Fibroblast of lung (primary cell): ENCODE measurements around the gene KRTAP1-5. TPM values are rescaled to one million over a fixed set of nuclear protein-coding genes. Genes with fewer than 3 reads are reported as not detected.
"Not testable (repeated sequence)": the region's sequence is repeated elsewhere in the genome, so short reads cannot be mapped to it uniquely, and the experiment has no call there.

Source experiments
- DNase-seq, 2 donors: peaks; one replicate each; pipeline versions ENCODE4 v3.0.0 to v3.0.0-alpha.2; 2010; ENCODE audit warnings: low read depth in 2 of 2
- H2AFZ ChIP-seq: 2 replicates; pipeline ENCODE4 v1.5.1; 2012; ENCODE audit warnings: low read length, control low read depth, inconsistent platforms
- H3K27ac ChIP-seq: 2 replicates; pipeline ENCODE4 v1.5.1; 2011; ENCODE audit warnings: low read length, control low read depth; ENCODE audit not compliant: insufficient read depth
- H3K27me3 ChIP-seq: 2 replicates; pipeline ENCODE4 v1.5.1; 2011; ENCODE audit warnings: mild to moderate bottlenecking, low read length; ENCODE audit not compliant: control insufficient read depth, insufficient read depth
- H3K36me3 ChIP-seq: 2 replicates; pipeline ENCODE4 v1.5.1; 2011; ENCODE audit warnings: low read length; ENCODE audit not compliant: control insufficient read depth, insufficient read depth
- H3K4me1 ChIP-seq: 2 replicates; pipeline ENCODE4 v1.5.1; 2011; ENCODE audit warnings: low read length; ENCODE audit not compliant: control insufficient read depth, insufficient read depth; ENCODE audit errors: extremely low read depth
- H3K4me2 ChIP-seq: 2 replicates; pipeline ENCODE4 v1.5.1; 2011; ENCODE audit warnings: low read length, control low read depth; ENCODE audit not compliant: insufficient read depth; ENCODE audit errors: extremely low read depth
- H3K4me3 ChIP-seq, 4 experiments: fragments of 200-600 bp in 1 of 4; sonication (generic) in 1 of 4; replicated peaks in 1 of 4; 2 replicates each; pipeline ENCODE4 v1.5.1; 2011 to 2016; ENCODE audit warnings: low read length in 4 of 4, low read depth in 3 of 4, mild to moderate bottlenecking in 3 of 4, control low read depth in 2 of 4, inconsistent platforms in 1 of 4, mixed read lengths in 1 of 4; ENCODE audit not compliant: insufficient read depth in 1 of 4; ENCODE audit errors: control extremely low read depth in 1 of 4
- H3K79me2 ChIP-seq: 2 replicates; pipeline ENCODE4 v1.5.1; 2012; ENCODE audit warnings: mild to moderate bottlenecking, low read length, inconsistent platforms; ENCODE audit not compliant: control insufficient read depth, insufficient read depth
- H3K9ac ChIP-seq: 2 replicates; pipeline ENCODE4 v1.5.1; 2011; ENCODE audit warnings: mild to moderate bottlenecking, low read length, control low read depth; ENCODE audit not compliant: insufficient read depth
- H3K9me3 ChIP-seq: 2 replicates; pipeline ENCODE4 v1.5.1; 2012; ENCODE audit warnings: low read depth, low read length; ENCODE audit not compliant: control insufficient read depth, insufficient read depth
- H4K20me1 ChIP-seq: 2 replicates; pipeline ENCODE4 v1.5.1; 2011; ENCODE audit warnings: low read length; ENCODE audit not compliant: control insufficient read depth, insufficient read depth; ENCODE audit errors: extremely low read depth
- EZH2 ChIP-seq: IDR thresholded peaks from 2 replicates; pipeline ENCODE4 v1.5.1; 2012; ENCODE audit warnings: low read length, control low read depth, mild to moderate bottlenecking; ENCODE audit errors: missing control alignments
- polyA plus RNA-seq, 2 donors: library from polyadenylated mRNA; depleted of rRNA in 1 of 2; stranded (reverse) in 1 of 2; unstranded in 1 of 2; fragments of >200 nt; gene quantifications; 2 replicates each; pipeline ENCODE4 v1.2.1, GENCODE V29; 2011 to 2012; ENCODE audit warnings: missing spikeins in 1 of 2
- total RNA-seq: library from RNA; depleted of rRNA; stranded (reverse); fragments of >200 nt; gene quantifications from 2 replicates; pipeline ENCODE4 v1.2.1, GENCODE V29; 2014
- TF ChIP-seq, protein P1 (sequence below), 2 donors: IDR thresholded peaks in 1 of 2; conservative IDR thresholded peaks in 1 of 2; 1 replicate in 1 of 2; 2 replicates in 1 of 2; pipeline ENCODE4 v1.5.1; 2011 to 2012; ENCODE audit warnings: low read length in 2 of 2, control low read depth in 1 of 2, inconsistent platforms in 1 of 2, low read depth in 1 of 2, mild to moderate bottlenecking in 1 of 2

KRTAP1-5 gene
- total and polyA plus RNA-seq, 2 donors (not counting 1 experiment from before 2014, with no cell fraction given), result 0.17 to 6.2 TPM

DNA sequence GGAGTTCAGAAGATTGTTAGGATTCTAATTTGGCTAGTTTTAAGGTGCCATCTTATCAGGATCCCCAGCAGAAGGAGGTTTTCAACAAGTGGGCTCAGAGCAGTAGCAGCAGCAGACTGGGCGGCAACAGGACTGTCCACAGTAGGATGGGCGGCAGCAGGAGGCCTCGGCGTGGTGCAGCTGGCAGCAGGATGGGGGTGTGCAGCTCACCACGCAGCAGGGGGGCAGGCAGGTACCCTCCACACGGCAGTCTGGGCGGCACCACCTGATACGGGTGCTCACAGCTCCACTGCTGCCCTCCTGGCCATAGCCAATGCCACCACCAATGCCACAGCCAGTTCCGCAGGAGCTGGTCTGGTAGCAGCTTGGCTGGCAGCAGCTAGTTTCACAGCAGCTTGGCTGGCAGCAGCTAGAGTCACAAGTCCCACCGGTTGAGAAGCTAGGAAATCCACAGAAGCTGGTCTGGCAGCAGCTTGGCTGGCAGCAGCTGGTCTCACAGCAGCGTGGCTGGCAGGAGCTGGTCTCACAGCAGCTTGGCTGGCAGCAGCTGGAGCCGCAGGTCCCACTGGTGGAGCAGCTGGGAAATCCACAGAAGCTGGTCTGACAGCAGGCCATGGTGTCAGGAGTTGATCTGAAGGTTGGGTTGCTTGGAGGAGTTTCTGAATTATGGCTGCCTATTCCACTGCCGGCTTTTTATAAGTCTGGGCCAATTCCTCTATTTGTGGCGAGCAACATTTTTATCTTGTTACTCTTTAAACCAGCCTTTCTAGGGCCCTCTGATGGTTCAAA, 14.0 kb upstream of the KRTAP1-5 start, which contains the start of gene KRTAP1-1:
KRTAP1-1 (minus strand) TSS at position 668 of the 789 bp plus-strand sequence; CDS start at position 615, 53 bp downstream.
- not testable (repeated sequence) for H4K20me1 ChIP-seq, H3K27ac ChIP-seq, DNase-seq, H3K27me3 ChIP-seq, H3K36me3 ChIP-seq, H3K4me3 ChIP-seq, H3K79me2 ChIP-seq, H3K9ac ChIP-seq, H2AFZ ChIP-seq, H3K4me2 ChIP-seq, H3K9me3 ChIP-seq, H3K4me1 ChIP-seq
- TF ChIP-seq, protein P1, sequence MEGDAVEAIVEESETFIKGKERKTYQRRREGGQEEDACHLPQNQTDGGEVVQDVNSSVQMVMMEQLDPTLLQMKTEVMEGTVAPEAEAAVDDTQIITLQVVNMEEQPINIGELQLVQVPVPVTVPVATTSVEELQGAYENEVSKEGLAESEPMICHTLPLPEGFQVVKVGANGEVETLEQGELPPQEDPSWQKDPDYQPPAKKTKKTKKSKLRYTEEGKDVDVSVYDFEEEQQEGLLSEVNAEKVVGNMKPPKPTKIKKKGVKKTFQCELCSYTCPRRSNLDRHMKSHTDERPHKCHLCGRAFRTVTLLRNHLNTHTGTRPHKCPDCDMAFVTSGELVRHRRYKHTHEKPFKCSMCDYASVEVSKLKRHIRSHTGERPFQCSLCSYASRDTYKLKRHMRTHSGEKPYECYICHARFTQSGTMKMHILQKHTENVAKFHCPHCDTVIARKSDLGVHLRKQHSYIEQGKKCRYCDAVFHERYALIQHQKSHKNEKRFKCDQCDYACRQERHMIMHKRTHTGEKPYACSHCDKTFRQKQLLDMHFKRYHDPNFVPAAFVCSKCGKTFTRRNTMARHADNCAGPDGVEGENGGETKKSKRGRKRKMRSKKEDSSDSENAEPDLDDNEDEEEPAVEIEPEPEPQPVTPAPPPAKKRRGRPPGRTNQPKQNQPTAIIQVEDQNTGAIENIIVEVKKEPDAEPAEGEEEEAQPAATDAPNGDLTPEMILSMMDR (conservative IDR thresholded peaks at IDR 0.05 in 1 of 2, IDR thresholded peaks at IDR 0.05 in 1 of 2; ENCODE audit: low read depth in 1 of 2, low read length in 2 of 2), result peak in 1 of 2 donors; percentile 3

DNA sequence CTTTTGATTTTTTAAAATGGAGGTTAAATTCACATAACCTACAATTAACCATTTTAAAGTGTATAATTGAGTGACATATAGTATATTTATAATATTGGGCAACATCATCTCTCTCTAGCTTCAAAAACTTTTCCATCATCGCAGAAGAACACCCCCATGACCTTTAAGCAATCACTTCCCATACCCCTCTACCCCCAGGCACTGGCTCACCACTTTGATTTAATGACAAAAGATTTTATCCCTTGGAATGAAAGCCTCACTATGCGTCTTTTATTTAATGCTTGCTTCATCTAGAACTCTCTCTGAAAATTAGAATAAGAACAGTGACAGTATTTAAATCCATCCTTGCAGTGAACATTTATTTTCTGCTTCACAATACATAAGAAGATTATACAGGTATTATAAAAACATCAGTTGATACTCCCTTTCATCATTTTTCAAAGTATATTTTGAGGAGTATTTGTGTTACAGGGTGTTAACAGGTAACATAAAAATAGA, 10.9 kb upstream of the KRTAP1-5 start:
- Histone ChIP-seq H3K36me3 (no peaks in the 10 kb centered on the region), H3K4me2 (no peak overlapping the region), H3K79me2 (no peaks in the 10 kb centered on the region), H2AFZ (no peak overlapping the region), H3K4me1 (no peaks in the 10 kb centered on the region), H3K9ac (no peak overlapping the region), H3K27me3 (no peaks in the 10 kb centered on the region), H3K4me3 (no peak overlapping the region), H4K20me1 (no peaks in the 10 kb centered on the region), H3K27ac (no peak overlapping the region), H3K9me3 (no peaks in the 10 kb centered on the region)
- TF ChIP-seq EZH2, result no peak
- TF ChIP-seq, protein P1 (conservative IDR thresholded peaks at IDR 0.05 in 1 of 2, IDR thresholded peaks at IDR 0.05 in 1 of 2; ENCODE audit: low read depth in 1 of 2, low read length in 2 of 2), result no peak
- DNase-seq, result no peak

DNA sequence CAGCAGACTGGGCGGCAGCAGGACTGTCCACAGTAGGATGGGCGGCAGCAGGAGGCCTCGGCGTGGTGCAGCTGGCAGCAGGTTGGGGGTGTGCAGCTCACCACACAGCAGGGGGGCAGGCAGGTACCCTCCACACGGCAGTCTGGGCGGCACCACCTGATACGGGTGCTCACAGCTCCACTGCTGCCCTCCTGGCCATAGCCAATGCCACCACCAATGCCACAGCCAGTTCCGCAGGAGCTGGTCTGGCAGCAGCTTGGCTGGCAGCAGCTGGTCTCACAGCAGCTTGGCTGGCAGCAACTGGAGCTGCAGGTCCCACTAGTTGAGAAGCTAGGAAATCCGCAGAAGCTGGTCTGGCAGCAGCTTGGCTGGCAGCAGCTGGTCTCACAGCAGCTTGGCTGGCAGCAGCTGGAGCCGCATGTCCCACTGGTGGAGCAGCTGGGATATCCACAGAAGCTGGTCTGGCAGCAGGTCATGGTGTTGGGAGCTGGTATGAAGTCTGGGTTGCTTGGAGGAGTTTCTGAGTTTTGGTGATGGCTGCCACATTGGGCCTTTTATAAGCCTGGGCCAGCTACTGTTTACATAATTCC, 7.4 kb upstream of the KRTAP1-5 start, which contains the start of gene KRTAP1-3:
KRTAP1-3 (minus strand) TSS at position 529 of the 590 bp plus-strand sequence; CDS start at position 476, 53 bp downstream.
- H3K4me2 ChIP-seq, H3K9me3 ChIP-seq, H3K4me3 ChIP-seq, DNase-seq, H3K27ac ChIP-seq, H3K79me2 ChIP-seq, H2AFZ ChIP-seq, H3K36me3 ChIP-seq, H3K4me1 ChIP-seq, H3K9ac ChIP-seq, H3K27me3 ChIP-seq, H4K20me1 ChIP-seq: not testable (repeated sequence)
